Measurements from ENCODE around the gene WNK4. TPM values are rescaled to one million over a fixed set of nuclear protein-coding genes. Genes with fewer than 3 reads are reported as not detected.

Gene WNK4
- total RNA-seq, 1 experiment from 2014 or later: 2.6 TPM

DNA sequence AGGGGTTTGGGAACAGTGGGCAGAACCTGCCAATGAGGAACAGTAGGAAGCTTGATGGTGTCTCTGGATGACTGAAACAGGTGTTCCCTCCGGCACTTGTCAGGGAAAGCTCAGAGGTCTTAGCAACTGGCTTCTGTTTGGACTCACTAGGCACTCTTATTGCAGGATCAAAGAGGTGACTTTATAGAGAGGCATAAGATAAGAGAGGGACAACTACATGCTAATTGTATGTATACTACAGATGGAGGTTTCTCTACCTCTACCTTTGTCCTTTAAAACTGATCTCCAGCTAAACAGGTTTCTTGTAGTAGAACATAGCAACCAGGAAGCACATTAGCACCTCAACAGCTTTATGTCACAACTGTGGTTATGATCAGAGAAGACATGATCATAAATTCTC is 25.8 kb downstream of the WNK4 start:
- H3K4ac ChIP-seq (ENCODE audit: low read depth, low read length): no peak overlapping the region
- no peaks in the 10 kb centered on the region for H3K79me1 ChIP-seq (ENCODE audit: insufficient read depth, low read depth, low read length, poor library complexity, severe bottlenecking)
- H3K4me1 ChIP-seq (ENCODE audit: insufficient read depth, low read length): no peaks in the 10 kb centered on the region
- no peak overlapping the region for H4K5ac ChIP-seq (ENCODE audit: insufficient read length, low read depth, low read length)
- H3K9ac ChIP-seq (ENCODE audit: extremely low read depth, insufficient read length, low read length): no peak overlapping the region
- TF ChIP-seq, protein P1, sequence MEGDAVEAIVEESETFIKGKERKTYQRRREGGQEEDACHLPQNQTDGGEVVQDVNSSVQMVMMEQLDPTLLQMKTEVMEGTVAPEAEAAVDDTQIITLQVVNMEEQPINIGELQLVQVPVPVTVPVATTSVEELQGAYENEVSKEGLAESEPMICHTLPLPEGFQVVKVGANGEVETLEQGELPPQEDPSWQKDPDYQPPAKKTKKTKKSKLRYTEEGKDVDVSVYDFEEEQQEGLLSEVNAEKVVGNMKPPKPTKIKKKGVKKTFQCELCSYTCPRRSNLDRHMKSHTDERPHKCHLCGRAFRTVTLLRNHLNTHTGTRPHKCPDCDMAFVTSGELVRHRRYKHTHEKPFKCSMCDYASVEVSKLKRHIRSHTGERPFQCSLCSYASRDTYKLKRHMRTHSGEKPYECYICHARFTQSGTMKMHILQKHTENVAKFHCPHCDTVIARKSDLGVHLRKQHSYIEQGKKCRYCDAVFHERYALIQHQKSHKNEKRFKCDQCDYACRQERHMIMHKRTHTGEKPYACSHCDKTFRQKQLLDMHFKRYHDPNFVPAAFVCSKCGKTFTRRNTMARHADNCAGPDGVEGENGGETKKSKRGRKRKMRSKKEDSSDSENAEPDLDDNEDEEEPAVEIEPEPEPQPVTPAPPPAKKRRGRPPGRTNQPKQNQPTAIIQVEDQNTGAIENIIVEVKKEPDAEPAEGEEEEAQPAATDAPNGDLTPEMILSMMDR (conservative IDR thresholded peaks at IDR 0.05): no peak
- H4K91ac ChIP-seq (ENCODE audit: insufficient read length, low read depth, low read length): no peak overlapping the region
- no peaks in the 10 kb centered on the region for H3K79me2 ChIP-seq (ENCODE audit: insufficient read depth, low read length)
- H3K56ac ChIP-seq (ENCODE audit: insufficient read length, low read depth, low read length): no peak overlapping the region
- no peaks in the 10 kb centered on the region for H3K27me3 ChIP-seq (ENCODE audit: insufficient read depth, low read length)
- H4K20me1 ChIP-seq (ENCODE audit: control insufficient read depth, insufficient read depth, insufficient read length): no peaks in the 10 kb centered on the region
- Mint-ChIP-seq H3K27me3 (ENCODE audit: low read depth) (peaks cover 8% of the 10 kb centered on the region), H3K36me3 (ENCODE audit: insufficient read depth in 1 of 3, low read depth in 3 of 3) (peaks cover 0 to 19% (median 15%) of the 10 kb centered on the region in 3 experiments; a peak in 5 of 7 replicates), H3K27ac (peak overlapping the region in 1 of 3 experiments; percentile 56; a peak in 1 of 7 replicates), H3K4me1 (no peaks in the 10 kb centered on the region), H3K9me3 (no peaks in the 10 kb centered on the region), H3K4me3 (no peak overlapping the region)
- no peak overlapping the region for H2AK5ac ChIP-seq (ENCODE audit: insufficient read length, low read length)
- H2BK20ac ChIP-seq (ENCODE audit: low read depth, low read length, poor library complexity, severe bottlenecking): no peak overlapping the region
- no peaks in the 10 kb centered on the region for H3K23me2 ChIP-seq (ENCODE audit: insufficient read length, low read depth, low read length, poor library complexity, severe bottlenecking)
- H3K14ac ChIP-seq (ENCODE audit: insufficient read depth, low read length): no peak overlapping the region
- DNase-seq: no peak
- H2AFZ ChIP-seq (ENCODE audit: low read length): no peak overlapping the region
- H2BK5ac ChIP-seq (ENCODE audit: insufficient read length, low read length): no peak overlapping the region
- no CpG with 5 or more reads among the region's 1 CpG for WGBS (ENCODE audit: extremely low coverage, insufficient read length, low lambda C conversion rate)
- no peaks in the 10 kb centered on the region for H3K9me3 ChIP-seq (ENCODE audit: control insufficient read depth, low read depth, low read length)
- no peak overlapping the region for H2BK15ac ChIP-seq (ENCODE audit: low read depth, low read length)
- no peak overlapping the region for H2BK120ac ChIP-seq (ENCODE audit: low read depth, low read length, poor library complexity, severe bottlenecking)
- H3K27ac ChIP-seq (ENCODE audit: insufficient read length, low read depth, low read length): no peak overlapping the region
- no peak overlapping the region for H3K23ac ChIP-seq (ENCODE audit: insufficient read length, low read depth, low read length)
- no peak overlapping the region for H3T11ph ChIP-seq (ENCODE audit: low read length)
- no peak overlapping the region for H4K8ac ChIP-seq (replicated peaks; ENCODE audit: insufficient read length, low read depth, low read length)
- no peak overlapping the region for H3K4me2 ChIP-seq (ENCODE audit: insufficient read depth, insufficient read length, low read length)
- H3K18ac ChIP-seq (ENCODE audit: insufficient read length, low read depth, low read length): no peak overlapping the region
- H2BK12ac ChIP-seq (ENCODE audit: insufficient read length, low read depth, low read length): no peak overlapping the region

Data from H9 (cell line).